Hematopoietic multipotent progenitor cell (in vitro differentiated cells): Measurements from ENCODE around the gene CARD14. TPM values are rescaled to one million over a fixed set of nuclear protein-coding genes. Genes with fewer than 3 reads are reported as not detected.

Source experiments
- DNase-seq, 3 donors: peaks; one replicate each; pipeline ENCODE4 v3.0.0-alpha.2; 2011 to 2015; ENCODE audit warnings: low read depth in 2 of 3, low spot score in 2 of 3
- total RNA-seq: library from RNA; depleted of rRNA; stranded (reverse); fragments of >200 nt; gene quantifications from one replicate; pipeline ENCODE4 v1.2.3, GENCODE V29; 2012

CARD14 gene
- total RNA-seq, 1 donor = not detected

- no peak for DNase-seq
Measured at GRCh38 chr17:80208050-80208449, 38.2 kb downstream of the CARD14 start.

DNA sequence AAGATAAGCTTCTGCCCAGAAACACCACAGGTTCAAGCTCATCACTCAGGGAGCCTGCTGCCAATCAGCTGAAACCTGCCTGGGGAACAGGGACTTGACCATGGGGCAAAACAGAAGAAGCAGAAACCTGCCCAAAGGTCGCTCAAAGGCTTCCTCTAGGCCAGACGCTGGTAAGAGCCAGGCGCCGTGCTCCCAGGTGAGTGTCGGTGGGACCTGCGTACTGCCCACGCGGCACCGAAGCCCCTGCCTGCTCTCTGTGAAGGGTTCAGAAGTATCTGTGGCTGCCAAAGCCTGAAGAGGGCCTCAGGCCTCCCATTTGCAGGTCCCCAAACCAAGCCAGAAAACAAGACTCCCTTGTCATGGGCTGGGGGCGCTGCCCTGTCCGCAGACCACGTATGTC, 39.9 kb downstream of the CARD14 start:
- no peak for DNase-seq

DNA sequence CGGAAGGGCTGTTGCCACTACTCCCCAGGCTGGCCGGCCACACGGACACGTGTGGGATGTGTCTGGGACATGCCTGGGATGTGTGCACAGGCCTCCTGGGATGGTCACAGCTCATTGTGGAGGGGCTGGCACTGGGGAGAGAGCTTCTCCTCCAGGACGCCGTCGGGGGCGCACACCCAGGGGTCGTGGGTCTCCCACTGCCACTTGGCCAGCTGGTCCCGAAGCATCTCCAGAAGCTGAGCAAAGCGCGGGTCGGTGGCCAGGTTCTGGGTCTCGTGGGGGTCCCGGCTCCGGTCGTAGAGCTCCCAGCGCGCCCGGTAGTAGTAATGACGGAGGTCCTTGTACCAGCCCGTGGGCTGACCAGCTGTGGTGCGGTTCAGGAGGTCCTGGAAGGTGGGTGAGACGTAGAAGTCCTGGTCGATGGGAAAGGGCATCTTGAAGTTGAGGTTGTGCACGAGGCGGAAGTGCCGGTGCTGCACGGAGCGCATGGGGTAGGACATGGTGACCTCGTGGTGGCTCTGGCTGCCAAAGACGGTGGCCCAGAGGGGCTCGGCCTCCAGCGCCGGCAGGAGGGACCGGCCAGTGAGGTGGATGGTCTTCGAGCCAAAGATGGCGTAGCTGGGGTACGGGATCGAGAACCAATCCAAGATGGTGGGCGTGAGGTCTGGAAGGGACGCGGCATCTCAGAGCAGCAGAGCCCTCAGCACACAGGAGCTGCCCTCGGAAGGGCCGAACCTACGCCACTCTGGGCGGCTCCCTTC, 40.7 kb downstream of the CARD14 start:
- DNase-seq = no peak

DNA sequence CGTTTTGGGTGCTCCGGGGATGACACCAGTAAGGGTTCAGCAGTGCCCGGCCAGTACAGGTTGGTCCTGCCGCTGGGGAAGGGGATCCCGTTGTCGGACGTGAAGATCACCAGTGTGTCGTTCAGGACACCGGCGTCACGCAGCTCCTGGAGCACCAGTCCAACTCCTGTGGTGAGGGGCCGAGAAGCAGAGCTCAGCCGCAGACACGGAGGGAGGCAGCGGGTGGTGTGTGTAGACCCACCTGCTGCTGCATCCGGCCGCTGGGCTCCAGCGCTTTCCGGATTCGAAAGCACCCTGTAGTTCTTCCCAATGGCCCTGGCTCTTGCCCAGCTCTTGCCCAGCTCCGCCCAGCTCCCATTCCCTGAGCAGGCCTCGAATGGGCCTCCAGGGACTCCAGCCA, 42.3 kb downstream of the CARD14 start:
- no peak for DNase-seq

GRCh38 chr17:80212511-80212910, 42.7 kb downstream of the CARD14 start:
- no peak for DNase-seq

GRCh38 chr17:80212962-80213642, 43.3 kb downstream of the CARD14 start:
- DNase-seq = peak in 2 of 3 donors; percentile 23 to 37

DNA sequence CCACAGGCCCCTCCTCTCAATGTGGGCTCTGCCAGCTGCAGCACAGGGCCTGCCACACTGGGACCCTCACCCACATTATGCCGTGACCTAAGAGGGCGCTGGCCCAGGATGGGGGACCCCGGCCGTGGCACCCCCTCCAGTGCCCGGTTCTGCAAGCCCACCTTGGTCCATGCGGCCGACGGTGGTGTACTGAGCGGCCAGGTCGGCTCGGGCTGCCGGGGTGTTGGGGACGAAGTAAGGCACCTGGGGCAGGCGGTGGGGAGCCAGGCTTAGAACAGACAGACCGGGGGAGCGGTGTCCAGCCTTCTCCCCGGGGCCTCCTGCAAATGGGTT, 43.8 kb downstream of the CARD14 start:
- no peak for DNase-seq

- no peak for DNase-seq
Measured at GRCh38 chr17:80214012-80214877, 44.4 kb downstream of the CARD14 start.

GRCh38 chr17:80214878-80215210, 45.0 kb downstream of the CARD14 start:
- no peak for DNase-seq

DNA sequence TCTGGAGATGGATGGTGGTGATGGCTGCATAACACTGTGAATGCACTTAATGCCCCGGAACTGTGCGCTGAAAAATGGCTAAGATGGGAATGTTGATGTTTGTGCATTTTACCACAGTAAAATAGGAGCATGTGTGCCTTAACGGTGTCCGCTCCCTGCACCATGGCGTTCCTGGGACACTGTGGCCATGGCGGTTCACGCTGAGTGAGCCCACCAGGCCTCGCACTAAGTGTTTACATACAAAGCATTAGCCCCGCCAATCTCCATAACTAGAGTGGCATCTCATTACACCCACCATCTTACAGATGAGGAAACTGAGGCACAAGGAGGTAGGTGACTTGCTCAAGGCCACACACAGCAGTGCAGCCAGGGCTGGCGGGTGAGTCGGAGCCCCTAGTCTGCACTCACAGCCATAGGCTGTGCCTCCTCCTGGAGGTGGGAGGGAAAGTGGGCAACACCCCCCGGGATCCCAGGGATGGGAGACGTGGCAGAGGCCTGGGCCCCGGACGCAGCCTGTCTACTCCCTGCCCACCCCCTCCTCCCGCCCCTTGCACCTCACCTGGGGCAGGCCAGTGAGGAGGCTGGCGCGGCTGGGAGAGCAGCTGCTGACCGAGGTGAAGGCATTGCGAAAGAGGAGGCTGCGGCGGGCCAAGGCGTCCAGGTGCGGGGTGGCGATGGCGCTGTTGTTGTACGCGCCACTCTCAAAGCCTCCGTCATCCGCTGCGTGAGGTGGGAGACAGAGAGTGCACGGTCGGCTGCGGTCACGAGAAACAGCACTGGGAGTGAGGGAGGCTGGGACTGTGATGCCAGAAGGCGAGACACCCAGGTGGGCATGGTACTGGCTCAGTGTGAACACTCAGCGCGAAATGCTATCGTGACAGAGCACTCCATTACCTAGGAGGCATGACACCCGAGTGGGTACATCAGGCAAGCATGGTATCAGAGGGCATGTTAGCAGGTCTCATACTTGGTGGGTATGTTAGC, 46.9 kb downstream of the CARD14 start:
- DNase-seq = no peak

DNA sequence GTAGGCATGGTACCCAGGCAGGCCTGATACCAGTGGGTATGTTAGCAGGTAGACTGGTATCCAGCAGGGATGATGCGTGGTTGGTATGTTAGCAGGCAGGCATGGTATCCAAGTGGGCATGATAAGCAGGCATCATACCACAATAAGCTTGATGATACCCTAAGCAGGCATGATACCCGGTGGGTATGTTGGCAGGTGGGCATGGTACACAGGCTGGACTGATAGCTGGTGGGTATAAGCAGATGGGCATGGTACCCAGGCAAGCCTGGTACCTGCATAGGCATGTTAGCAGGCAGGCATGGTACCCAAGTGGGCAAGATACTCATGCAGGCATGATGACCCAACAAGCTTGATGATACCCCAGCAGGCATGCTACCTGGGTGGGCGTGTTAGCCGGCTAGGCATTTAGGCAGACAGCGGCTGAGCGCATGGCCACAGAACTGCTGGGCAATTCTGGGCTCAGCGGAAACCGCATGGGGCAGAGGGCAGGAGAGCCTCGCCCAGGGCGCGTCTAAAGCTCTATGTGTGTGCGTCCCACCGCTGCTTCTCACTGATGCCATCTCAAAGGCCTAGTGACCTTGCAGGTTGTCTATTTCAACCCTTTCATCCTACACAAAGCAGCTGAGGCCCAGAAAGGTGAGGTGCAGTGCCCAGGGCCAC, 48.0 kb downstream of the CARD14 start:
- no peak for DNase-seq

GRCh38 chr17:80218391-80218790, 48.6 kb downstream of the CARD14 start:
- DNase-seq = no peak

DNA sequence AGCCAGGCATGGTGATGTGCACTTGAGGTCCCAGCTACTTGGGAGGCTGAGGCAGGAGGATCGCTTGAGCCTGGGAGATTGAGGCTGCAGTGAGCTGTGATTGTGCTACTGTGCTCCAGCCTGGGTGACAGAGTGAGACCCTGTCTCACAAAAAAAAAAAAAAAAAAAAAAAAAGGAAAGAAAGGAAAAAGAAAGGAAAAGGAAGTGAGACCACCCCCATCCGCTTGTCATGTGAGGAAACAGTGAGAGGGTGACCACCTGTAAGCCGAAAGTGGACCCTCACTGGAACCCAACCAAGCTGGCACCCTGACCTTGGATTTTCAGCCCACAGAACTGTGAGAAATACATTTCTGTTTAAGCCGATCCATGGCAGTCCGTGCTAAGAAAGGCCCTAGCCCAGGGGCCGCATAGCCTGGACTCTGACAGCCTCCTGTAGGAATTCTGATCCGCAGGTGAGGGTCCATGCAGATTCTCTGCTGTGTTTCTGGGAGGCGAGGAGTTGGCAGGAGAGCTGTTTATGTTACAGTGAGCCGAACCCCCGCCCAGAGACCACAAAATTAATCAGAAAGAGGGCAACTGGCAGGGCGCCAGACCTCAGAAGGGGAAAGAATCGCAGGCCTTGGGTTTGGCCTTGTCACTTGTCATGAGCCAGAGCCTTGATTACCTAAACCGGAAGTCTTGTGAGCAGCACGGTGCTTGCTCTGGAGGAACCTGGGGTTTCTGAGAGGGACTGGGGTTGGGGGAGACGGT, 49.4 kb downstream of the CARD14 start:
- DNase-seq = peak; percentile 82 to 99 (median 97)

DNA sequence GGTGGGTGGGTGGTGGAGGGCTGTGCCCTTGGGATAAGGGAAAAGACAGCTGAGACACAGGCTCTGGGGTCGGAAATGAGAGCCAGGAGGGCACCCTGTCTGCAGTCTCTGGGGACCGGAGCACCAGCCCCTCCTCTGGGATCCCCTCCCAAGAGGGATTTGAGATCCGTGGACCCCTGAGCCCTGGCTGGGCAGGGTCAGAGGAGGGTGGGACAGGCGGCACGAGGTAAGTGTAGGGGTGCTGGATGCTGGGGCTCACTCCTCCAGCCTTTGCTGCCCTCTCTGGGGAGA, 49.9 kb downstream of the CARD14 start:
- peak in 1 of 3 donors; percentile 31 for DNase-seq

DNA sequence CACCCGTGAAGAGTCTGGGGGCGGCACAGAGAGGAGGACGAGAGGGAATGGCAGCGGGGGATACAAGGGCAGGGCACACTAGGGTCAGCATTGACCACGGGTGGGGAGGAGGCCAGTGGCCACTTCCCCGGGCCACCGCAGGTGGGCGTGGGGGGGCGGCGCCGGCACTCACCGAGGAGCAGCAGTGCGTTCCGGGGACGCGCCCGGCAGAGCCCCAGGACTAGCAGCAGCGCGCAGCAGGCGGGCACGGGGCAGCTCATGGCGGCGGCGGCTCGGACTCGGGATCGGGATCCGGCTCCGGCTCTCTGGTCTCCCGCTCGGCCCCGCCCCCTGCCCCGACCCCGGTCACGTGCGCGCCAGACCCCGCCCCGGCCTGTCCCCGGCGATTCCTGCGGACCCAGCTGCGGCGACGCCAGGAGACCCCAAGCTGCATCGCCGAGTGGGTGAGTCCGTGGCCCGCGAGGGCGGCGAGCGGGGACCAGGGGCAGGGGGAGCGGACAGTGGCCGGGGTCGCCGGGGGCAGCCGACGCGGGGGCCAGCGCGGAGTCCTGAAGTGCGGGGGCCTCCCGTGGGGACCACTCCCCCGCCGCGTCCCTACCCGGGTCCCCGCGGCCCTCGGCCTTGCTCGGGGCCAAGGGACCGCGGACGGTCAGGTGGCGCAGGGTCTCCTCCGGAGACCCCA, 50.4 kb downstream of the CARD14 start, which contains the start of the genes SGSH and SLC26A11:
TSS of gene SGSH (minus strand) at position 280 of the 682 bp plus-strand sequence. CDS start at position 260, 20 bp downstream.
TSS of gene SLC26A11 (plus strand) at position 374 of the 682 bp plus-strand sequence. CDS start 1,134 bp downstream, outside the sequence.
- peak in 2 of 3 donors; percentile 16 to 22 for DNase-seq

DNA sequence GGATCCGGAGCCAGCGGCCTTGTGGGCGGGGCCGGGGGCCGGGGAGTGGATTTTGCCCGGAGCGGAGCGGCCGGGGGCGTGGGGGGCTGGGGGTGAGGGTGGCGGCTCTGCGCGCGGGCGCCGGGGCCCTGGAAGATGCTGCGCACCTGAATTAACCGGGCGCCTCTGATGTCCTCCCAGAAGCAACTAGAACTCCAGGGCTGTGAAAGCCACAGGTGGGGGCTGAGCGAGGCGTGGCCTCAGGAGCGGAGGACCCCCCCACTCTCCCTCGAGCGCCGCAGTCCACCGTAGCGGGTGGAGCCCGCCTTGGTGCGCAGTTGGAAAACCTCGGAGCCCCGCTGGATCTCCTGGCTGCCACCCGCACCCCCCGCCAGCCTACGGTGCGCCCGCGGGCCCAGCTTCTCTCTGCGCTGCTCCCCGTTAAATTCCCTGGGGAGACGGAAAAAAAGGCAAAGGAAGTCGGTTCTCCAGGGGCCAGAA, 50.9 kb downstream of the CARD14 start:
- no peak for DNase-seq

DNA sequence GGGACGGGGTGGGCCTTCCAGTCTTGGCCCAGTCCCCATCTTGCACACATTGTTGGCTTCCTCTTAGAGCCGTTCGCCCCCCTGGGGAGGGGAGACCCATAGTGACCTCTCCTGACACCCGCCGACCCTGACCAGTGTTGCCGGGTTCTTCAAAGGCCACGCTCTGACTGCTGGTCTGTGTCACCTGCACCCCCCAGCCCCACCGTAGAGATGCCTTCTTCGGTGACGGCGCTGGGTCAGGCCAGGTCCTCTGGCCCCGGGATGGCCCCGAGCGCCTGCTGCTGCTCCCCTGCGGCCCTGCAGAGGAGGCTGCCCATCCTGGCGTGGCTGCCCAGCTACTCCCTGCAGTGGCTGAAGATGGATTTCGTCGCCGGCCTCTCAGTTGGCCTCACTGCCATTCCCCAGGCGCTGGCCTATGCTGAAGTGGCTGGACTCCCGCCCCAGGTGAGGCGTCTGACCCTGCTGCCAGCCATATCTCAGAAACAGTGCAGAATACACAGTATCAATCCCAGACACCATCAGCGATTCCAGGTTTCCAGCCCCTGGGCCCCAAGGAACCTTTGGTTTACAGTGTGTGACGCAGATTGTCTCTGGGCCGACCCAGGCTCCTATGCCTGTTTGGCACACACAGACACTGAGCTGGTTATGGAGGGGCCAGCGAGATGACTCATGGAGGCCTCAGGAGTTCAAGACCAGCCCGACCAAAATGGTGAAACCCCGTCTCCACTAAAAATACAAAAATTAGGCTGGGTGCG, 51.7 kb downstream of the CARD14 start:
- DNase-seq = no peak
